Neuronal stem cell (in vitro differentiated cells): ENCODE data around the gene PRELID3B. TPM values are rescaled to one million over a fixed set of nuclear protein-coding genes. Genes with fewer than 3 reads are reported as not detected.
A peak's percentile ranks its signal among the peaks of the same experiment; 100 is the strongest.

ENCODE experiments used
- DNase-seq: peaks from one replicate; pipeline ENCODE4 v3.0.0-alpha.2; 2013; ENCODE audit warnings: low spot score
- H2AFZ ChIP-seq: one replicate; pipeline ENCODE4 v1.6.1; 2013; ENCODE audit warnings: mild to moderate bottlenecking, low read length, inconsistent platforms
- H2AK5ac ChIP-seq: 2 replicates; pipeline ENCODE4 v1.6.1; 2013; ENCODE audit warnings: low read depth, mild to moderate bottlenecking, inconsistent platforms, low read length, moderate library complexity, mixed read lengths
- H2BK120ac ChIP-seq: 2 replicates; pipeline ENCODE4 v1.6.1; 2013; ENCODE audit warnings: low read depth, mild to moderate bottlenecking, inconsistent platforms, low read length, moderate library complexity, mixed read lengths
- H2BK12ac ChIP-seq: one replicate; pipeline ENCODE4 v1.6.1; 2013; ENCODE audit warnings: low read length, inconsistent platforms
- H2BK15ac ChIP-seq: 2 replicates; pipeline ENCODE4 v1.6.1; 2013; ENCODE audit warnings: mild to moderate bottlenecking, low read length, inconsistent platforms, mixed read lengths
- H2BK5ac ChIP-seq: one replicate; pipeline ENCODE4 v1.6.1; 2013; ENCODE audit warnings: inconsistent platforms, mild to moderate bottlenecking, low read length, moderate library complexity
- H3K14ac ChIP-seq: one replicate; pipeline ENCODE4 v1.6.1; 2013; ENCODE audit warnings: low read length, inconsistent platforms
- H3K18ac ChIP-seq: 2 replicates; pipeline ENCODE4 v1.6.1; 2013; ENCODE audit warnings: low read length, inconsistent platforms
- H3K23ac ChIP-seq: 2 replicates; pipeline ENCODE4 v1.6.1; 2013; ENCODE audit warnings: low read depth, mild to moderate bottlenecking, mixed read lengths, low read length, inconsistent platforms; ENCODE audit not compliant: poor library complexity
- H3K27ac ChIP-seq: replicated peaks from 3 replicates; pipeline ENCODE4 v1.5.1; 2013; ENCODE audit warnings: low read length, inconsistent platforms
- H3K27me3 ChIP-seq, 3 experiments: 2 replicates each; pipeline ENCODE4 v1.6.1; 2013; ENCODE audit warnings: low read length in 3 of 3, mild to moderate bottlenecking in 2 of 3, inconsistent platforms in 1 of 3, low read depth in 1 of 3, mixed read lengths in 1 of 3, moderate library complexity in 1 of 3; ENCODE audit not compliant: control insufficient read depth in 3 of 3, insufficient read depth in 3 of 3
- H3K36me3 ChIP-seq, 2 donors: replicated peaks in 1 of 2; 2 replicates each; pipeline ENCODE4 v1.6.1; 2013; ENCODE audit warnings: low read length in 2 of 2; ENCODE audit not compliant: control insufficient read depth in 2 of 2, insufficient read depth in 2 of 2
- H3K4ac ChIP-seq: 2 replicates; pipeline ENCODE4 v1.6.1; 2013; ENCODE audit warnings: inconsistent platforms, mild to moderate bottlenecking, low read length, moderate library complexity
- H3K4me1 ChIP-seq, 2 donors: 1 replicate in 1 of 2; 2 replicates in 1 of 2; pipeline ENCODE4 v1.6.1; 2013; ENCODE audit warnings: low read length in 2 of 2, low read depth in 1 of 2; ENCODE audit not compliant: control insufficient read depth in 2 of 2, insufficient read depth in 1 of 2
- H3K4me2 ChIP-seq: one replicate; pipeline ENCODE4 v1.6.1; 2013; ENCODE audit warnings: mild to moderate bottlenecking, low read length, inconsistent platforms; ENCODE audit not compliant: insufficient read depth, poor library complexity, severe bottlenecking
- H3K4me3 ChIP-seq, 2 donors: 2 replicates each; pipeline ENCODE4 v1.5.1; 2013; ENCODE audit warnings: low read length in 2 of 2, mild to moderate bottlenecking in 2 of 2, inconsistent platforms in 1 of 2, moderate library complexity in 1 of 2
- H3K79me1 ChIP-seq: one replicate; pipeline ENCODE4 v1.6.1; 2013; ENCODE audit warnings: low read depth, mild to moderate bottlenecking, inconsistent platforms, low read length, moderate library complexity
- H3K9ac ChIP-seq: one replicate; pipeline ENCODE4 v1.6.1; 2013; ENCODE audit warnings: mild to moderate bottlenecking, low read depth, low read length, inconsistent platforms; ENCODE audit not compliant: poor library complexity
- H3K9me3 ChIP-seq, 2 donors: replicated peaks in 1 of 2; 2 replicates each; pipeline versions ENCODE3 to v1.6.1; 2013; ENCODE audit warnings: low read length in 2 of 2, mild to moderate bottlenecking in 2 of 2, inconsistent platforms in 1 of 2, low read depth in 1 of 2, mixed read lengths in 1 of 2, moderate library complexity in 1 of 2; ENCODE audit not compliant: control insufficient read depth in 2 of 2, insufficient read depth in 1 of 2
- H4K8ac ChIP-seq: one replicate; pipeline ENCODE4 v1.6.1; 2013; ENCODE audit warnings: low read depth, mild to moderate bottlenecking, inconsistent platforms, low read length, moderate library complexity
- H4K91ac ChIP-seq: one replicate; pipeline ENCODE4 v1.6.1; 2013; ENCODE audit warnings: low read length, low read depth, mild to moderate bottlenecking, inconsistent platforms; ENCODE audit not compliant: poor library complexity
- WGBS, 2 donors: extraction: QIAGEN DNeasy Blood & Tissue Kit; methylation state at CpG; one replicate each; pipeline ENCODE4 v1.1.7; 2013; ENCODE audit warnings: missing lambda C conversion rate in 2 of 2, mixed read lengths in 1 of 2; ENCODE audit not compliant: insufficient read length in 2 of 2, insufficient replicate concordance in 1 of 2; ENCODE audit errors: extremely low coverage in 2 of 2; 5-methylcytosine and 5-hydroxymethylcytosine counted together
- polyA plus RNA-seq, 2 experiments: library from polyadenylated mRNA; stranded (reverse); fragments of 200-250 nt; gene quantifications; one replicate each; pipeline ENCODE4 v1.2.3, GENCODE V29; 2013

PRELID3B gene
- polyA plus RNA-seq (2013, experiment 1 of 2): 21.2 TPM
- 21.3 TPM for polyA plus RNA-seq (2013, experiment 2 of 2)

- Histone ChIP-seq H2BK5ac (no peak within 1 kb of the TSS), H3K36me3 (peaks cover 3 to 15% of the 10 kb centered on the region in 2 donors), H2BK12ac (no peak within 1 kb of the TSS), H3K27ac (no peak within 1 kb of the TSS), H3K9ac (peak within 1 kb of the TSS; percentile 81), H2BK120ac (no peak within 1 kb of the TSS), H3K4me1 (peaks cover 3 to 14% of the 10 kb centered on the region in 2 donors), H4K91ac (no peak within 1 kb of the TSS), H3K23ac (peak within 1 kb of the TSS; percentile 83), H3K79me1 (peaks cover 5% of the 10 kb centered on the region), H2AK5ac (peak within 1 kb of the TSS; percentile 58), H3K27me3 (no peaks in the 10 kb centered on the region), H3K18ac (peak within 1 kb of the TSS; percentile 69), H3K14ac (no peak within 1 kb of the TSS), H3K9me3 (peaks cover 0 to 16% of the 10 kb centered on the region in 2 donors), H3K4ac (no peak within 1 kb of the TSS), H4K8ac (peak within 1 kb of the TSS; percentile 85), H3K4me3 (peak within 1 kb of the TSS; percentile 69 to 85), H3K4me2 (peak within 1 kb of the TSS; percentile 60), H2AFZ (peak within 1 kb of the TSS; percentile 96), H2BK15ac (peak within 1 kb of the TSS; percentile 45)
- no peak for DNase-seq
- WGBS, 2 donors: no CpG with 5 or more reads among the region's 50 CpGs
Measured at GRCh38 chr20:59042151-59042795, at the start of gene PRELID3B. PRELID3B (minus strand) TSS chr20:59042786; CDS start chr20:59042730, 56 bp downstream.

- no peak overlapping the region for H2BK15ac ChIP-seq
- no peak overlapping the region for H2BK12ac ChIP-seq
- no peaks in the 10 kb centered on the region for H3K79me1 ChIP-seq
- H3K9me3 ChIP-seq: no peaks in the 10 kb centered on the region
- H3K4me2 ChIP-seq: no peak overlapping the region
- WGBS, 2 donors: no CpG with 5 or more reads among the region's 5 CpGs
- H2AK5ac ChIP-seq: no peak overlapping the region
- no peak overlapping the region for H3K27ac ChIP-seq
- no peak overlapping the region for H3K23ac ChIP-seq
- peak; percentile 72 for DNase-seq
- no peak overlapping the region for H3K9ac ChIP-seq
- no peak overlapping the region for H3K14ac ChIP-seq
- H3K4me1 ChIP-seq: no peaks in the 10 kb centered on the region
- no peak overlapping the region for H3K18ac ChIP-seq
- H3K4me3 ChIP-seq: no peak overlapping the region
- no peak overlapping the region for H3K4ac ChIP-seq
- H3K27me3 ChIP-seq: peaks cover 0 to 8% (median 0%) of the 10 kb centered on the region in 3 experiments
- H4K91ac ChIP-seq: no peak overlapping the region
- no peak overlapping the region for H4K8ac ChIP-seq
- H2BK5ac ChIP-seq: no peak overlapping the region
- no peaks in the 10 kb centered on the region for H3K36me3 ChIP-seq
- no peak overlapping the region for H2BK120ac ChIP-seq
- no peak overlapping the region for H2AFZ ChIP-seq
Measured at GRCh38 chr20:59087829-59088433, 45.3 kb upstream of the PRELID3B start.

GRCh38 chr20:59086923-59087322, 44.3 kb upstream of the PRELID3B start:
- Histone ChIP-seq H2BK5ac (no peak overlapping the region), H3K4me2 (no peak overlapping the region), H2AFZ (no peak overlapping the region), H3K36me3 (no peaks in the 10 kb centered on the region), H3K79me1 (no peaks in the 10 kb centered on the region), H3K14ac (no peak overlapping the region), H3K4ac (no peak overlapping the region), H3K9me3 (no peaks in the 10 kb centered on the region), H2BK120ac (no peak overlapping the region), H3K4me3 (no peak overlapping the region), H3K27me3 (peaks cover 0 to 8% (median 0%) of the 10 kb centered on the region in 3 experiments), H3K27ac (no peak overlapping the region), H3K18ac (no peak overlapping the region), H3K23ac (no peak overlapping the region), H2AK5ac (no peak overlapping the region), H4K91ac (no peak overlapping the region), H3K9ac (no peak overlapping the region), H3K4me1 (no peaks in the 10 kb centered on the region), H2BK15ac (no peak overlapping the region), H4K8ac (no peak overlapping the region), H2BK12ac (no peak overlapping the region)
- WGBS, 2 donors: no CpG with 5 or more reads among the region's 5 CpGs
- no peak for DNase-seq

- Histone ChIP-seq H3K14ac (no peak overlapping the region), H3K79me1 (no peaks in the 10 kb centered on the region), H3K4me1 (no peaks in the 10 kb centered on the region), H4K91ac (no peak overlapping the region), H2BK5ac (no peak overlapping the region), H3K9me3 (no peaks in the 10 kb centered on the region), H2BK15ac (no peak overlapping the region), H2AFZ (peak overlapping the region; percentile 29), H3K4me2 (no peak overlapping the region), H3K4ac (no peak overlapping the region), H3K27me3 (peaks cover 0 to 8% (median 0%) of the 10 kb centered on the region in 3 experiments), H3K27ac (no peak overlapping the region), H3K9ac (no peak overlapping the region), H3K23ac (no peak overlapping the region), H2BK12ac (no peak overlapping the region), H3K36me3 (no peaks in the 10 kb centered on the region), H2AK5ac (peak overlapping the region; percentile 0), H3K4me3 (no peak overlapping the region), H3K18ac (peak overlapping the region; percentile 19), H2BK120ac (no peak overlapping the region), H4K8ac (no peak overlapping the region)
- WGBS, 2 donors: no CpG with 5 or more reads among the region's 9 CpGs
- no peak for DNase-seq
Measured at GRCh38 chr20:59084041-59084850, 41.7 kb upstream of the PRELID3B start.
